Lower leg skin (tissue), 4 donors: ENCODE results near the gene AGPAT4. TPM values are rescaled to one million over a fixed set of nuclear protein-coding genes. Genes with fewer than 3 reads are reported as not detected.

ENCODE experiments used
- DNase-seq, 2 donors: peaks; one replicate each; pipeline ENCODE4 v3.0.0-alpha.2; 2019; ENCODE audit warnings: low spot score in 2 of 2
- H3K4me3 ChIP-seq: fragments of 200-600 bp; sonication (generic); 2 replicates; pipeline ENCODE4 v1.5.1; 2017; ENCODE audit warnings: mild to moderate bottlenecking, low read depth; ENCODE audit not compliant: poor library complexity, severe bottlenecking
- CTCF ChIP-seq, 3 donors: fragments of 450-650 bp; IDR thresholded peaks; one replicate each; pipeline ENCODE4 v1.5.1; 2016; ENCODE audit warnings: antibody characterized with exemption in 3 of 3, mild to moderate bottlenecking in 3 of 3, moderate library complexity in 2 of 3
- POLR2A ChIP-seq, 2 donors: fragments of 450-650 bp; IDR thresholded peaks; one replicate each; pipeline ENCODE4 v1.6.1; 2016 to 2017; ENCODE audit warnings: antibody characterized with exemption in 2 of 2, mild to moderate bottlenecking in 1 of 2, moderate library complexity in 1 of 2
- WGBS, 2 donors: methylation state at CpG; one replicate each; pipeline ENCODE4 v1.1.5; 2018; 5-methylcytosine and 5-hydroxymethylcytosine counted together
- intact Hi-C: fragments of 100-400 bp; cut with DNase I; formaldehyde crosslinking; loops from one replicate; pipeline ENCODE4 v1.15.0; 2023; ENCODE audit warnings: low total_unique reads
- total RNA-seq, 4 donors: library from RNA; depleted of rRNA; stranded (reverse); fragments of >200 nt; gene quantifications; one replicate each; pipeline ENCODE4 v1.1.0, GENCODE V29; 2016

The AGPAT4 gene
- total RNA-seq, 4 donors from 2014 or later: 0.44 to 2.0 (median 1.2) TPM

GRCh38 chr6:161139766-161140553, 133.9 kb downstream of the AGPAT4 start:
- no peak overlapping the region for H3K4me3 ChIP-seq
- peak in 1 of 2 donors; percentile 90 for DNase-seq
- 83 to 93% methylated on average over 22 to 28 of the region's 28 CpGs for WGBS, 2 donors

GRCh38 chr6:161139304-161139765, 134.5 kb downstream of the AGPAT4 start:
- WGBS, 2 donors: 93 to 95% methylated on average over 18 of the region's 18 CpGs
- intact Hi-C loops: loop anchor here (10.0 kb wide), 1 partner anchor 225 kb away; no protein-coding TSS in a partner anchor
- no peak for TF ChIP-seq POLR2A (IDR thresholded peaks at IDR 0.05)
- no peak for TF ChIP-seq CTCF (IDR thresholded peaks at IDR 0.05)
- peak in 1 of 2 donors; percentile 75 for DNase-seq
- H3K4me3 ChIP-seq: no peak overlapping the region

More at GRCh38 chr6:161139766-161140553, 133.9 kb downstream of the AGPAT4 start:
- intact Hi-C loops: loop anchor here (10.0 kb wide), 1 partner anchor 225 kb away; no protein-coding TSS in a partner anchor
- TF ChIP-seq POLR2A (IDR thresholded peaks at IDR 0.05) (no peak), CTCF (IDR thresholded peaks at IDR 0.05) (no peak)

GRCh38 chr6:161138543-161139303, 135.1 kb downstream of the AGPAT4 start:
- peak in 1 of 2 donors; percentile 71 for DNase-seq

GRCh38 chr6:161137839-161138542, 135.9 kb downstream of the AGPAT4 start:
- H3K4me3 ChIP-seq: no peak overlapping the region
- DNase-seq: no peak
- intact Hi-C loops: loop anchor here (10.0 kb wide), 1 partner anchor 227 kb away; no protein-coding TSS in a partner anchor
- TF ChIP-seq CTCF (IDR thresholded peaks at IDR 0.05): no peak
- no peak for TF ChIP-seq POLR2A (IDR thresholded peaks at IDR 0.05)
- WGBS, 2 donors: 79 to 84% methylated on average over 12 of the region's 12 CpGs

More at GRCh38 chr6:161138543-161139303, 135.1 kb downstream of the AGPAT4 start:
- no peak overlapping the region for H3K4me3 ChIP-seq
- intact Hi-C loops: loop anchor here (10.0 kb wide), 1 partner anchor 226 kb away; no protein-coding TSS in a partner anchor
- TF ChIP-seq POLR2A (IDR thresholded peaks at IDR 0.05) (no peak), CTCF (IDR thresholded peaks at IDR 0.05) (no peak)
- WGBS, 2 donors: 95% methylated on average over 23 of the region's 23 CpGs

- TF ChIP-seq POLR2A (IDR thresholded peaks at IDR 0.05) (no peak), CTCF (IDR thresholded peaks at IDR 0.05) (no peak)
- 92 to 96% methylated on average over 11 of the region's 11 CpGs for WGBS, 2 donors
- intact Hi-C loops: loop anchor here (10.0 kb wide), 1 partner anchor 227 kb away; no protein-coding TSS in a partner anchor
- DNase-seq: no peak
- H3K4me3 ChIP-seq: no peak overlapping the region
Observed at GRCh38 chr6:161137320-161137719, 136.5 kb downstream of the AGPAT4 start.
